ENCODE measurements around the gene GLYATL1.

GLYATL1 gene

GRCh38 chr11:58934945-58935513 is 4.3 kb upstream of the GLYATL1 start:
- H3K27me3 Mint-ChIP-seq: no peaks in the 10 kb centered on the region

DNA sequence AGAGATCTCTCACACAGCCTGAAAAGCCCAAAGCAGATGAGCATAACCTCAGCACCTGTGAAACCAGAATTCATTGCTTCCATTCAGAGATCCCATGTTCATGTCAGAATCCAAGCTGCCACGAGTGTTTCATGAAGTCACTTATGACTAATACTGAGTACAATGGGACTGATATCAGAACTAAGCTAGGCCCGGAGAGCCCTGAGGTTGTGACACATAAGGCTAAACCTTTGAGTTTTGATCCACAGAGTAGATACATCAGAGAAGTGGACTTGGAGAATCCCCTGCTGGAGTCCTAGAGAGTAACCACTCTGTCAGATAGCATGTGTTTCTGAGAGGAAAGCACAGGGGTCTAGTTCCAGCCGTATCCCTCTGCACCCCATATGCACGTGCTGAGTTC is 890 bp upstream of the GLYATL1 start:
- H3K4me1 Mint-ChIP-seq: no peaks in the 10 kb centered on the region
- no peak overlapping the region for H3K27ac Mint-ChIP-seq
- no peaks in the 10 kb centered on the region for H3K27me3 Mint-ChIP-seq
- ATAC-seq (replicated peaks) (peak in 1 of 2 donors; percentile 45), DNase-seq (no peak)
- H3K4me3 Mint-ChIP-seq: no peak overlapping the region
- peaks cover 0 to 4% of the 10 kb centered on the region in 2 donors for H3K9me3 Mint-ChIP-seq
- no peaks in the 10 kb centered on the region for H3K36me3 Mint-ChIP-seq

More at GRCh38 chr11:58934945-58935513, 4.3 kb upstream of the GLYATL1 start:
- no peaks in the 10 kb centered on the region for H3K9me3 Mint-ChIP-seq
- H3K36me3 Mint-ChIP-seq: no peaks in the 10 kb centered on the region
- H3K4me3 Mint-ChIP-seq: no peak overlapping the region
- ATAC-seq (replicated peaks) (no peak), DNase-seq (no peak)
- no peak overlapping the region for H3K27ac Mint-ChIP-seq
- no peaks in the 10 kb centered on the region for H3K4me1 Mint-ChIP-seq

DNA sequence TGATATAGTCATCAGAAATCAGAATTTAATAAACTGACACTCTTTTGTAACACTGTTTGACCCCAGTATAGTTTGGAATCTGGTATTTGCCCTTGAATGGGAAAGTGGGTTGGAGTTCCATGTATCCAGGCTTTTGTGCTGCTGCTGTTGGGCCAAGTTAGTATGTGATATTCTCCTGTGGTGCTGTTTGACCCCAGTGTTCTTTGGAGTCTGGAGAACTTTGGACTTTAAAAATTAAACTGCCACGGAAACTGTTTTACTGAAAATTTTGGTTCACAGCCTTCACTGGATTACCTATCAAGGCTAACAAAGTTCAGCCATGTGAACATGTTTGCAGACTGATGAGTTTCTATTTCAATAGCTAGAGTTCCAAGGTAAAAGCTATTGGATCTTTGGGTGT is 740 bp downstream of the GLYATL1 start:
- peaks cover 0 to 1% of the 10 kb centered on the region in 2 donors for H3K27me3 Mint-ChIP-seq
- ATAC-seq (replicated peaks) (no peak), DNase-seq (no peak)
- H3K27ac Mint-ChIP-seq: no peak overlapping the region
- no peaks in the 10 kb centered on the region for H3K4me1 Mint-ChIP-seq
- H3K4me3 Mint-ChIP-seq: no peak overlapping the region
- H3K9me3 Mint-ChIP-seq: peaks cover 0 to 4% of the 10 kb centered on the region in 2 donors
- no peaks in the 10 kb centered on the region for H3K36me3 Mint-ChIP-seq

DNA sequence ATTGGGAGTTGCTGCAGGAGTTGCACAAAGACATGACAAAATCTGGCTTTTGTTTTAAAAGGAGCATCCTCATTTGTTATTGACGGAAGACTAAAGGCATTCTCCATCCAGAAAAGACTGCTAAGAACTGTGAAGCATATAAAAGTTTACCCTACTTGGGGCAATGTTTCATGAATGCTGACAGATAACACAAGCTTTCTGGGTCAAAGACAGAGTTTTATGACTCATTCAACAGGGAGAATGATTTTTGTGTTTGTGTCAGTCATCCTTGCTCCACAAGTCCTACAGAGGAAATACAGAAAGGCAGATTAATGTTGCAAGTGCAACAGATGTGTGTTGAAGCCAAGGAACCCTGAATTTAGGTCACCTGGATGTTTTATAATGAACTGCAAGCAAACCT is 2.5 kb downstream of the GLYATL1 start:
- Mint-ChIP-seq H3K4me3 (no peak overlapping the region), H3K27me3 (peaks cover under 1 to 5% of the 10 kb centered on the region in 2 donors), H3K9me3 (peaks cover 0 to 4% of the 10 kb centered on the region in 2 donors), H3K36me3 (no peaks in the 10 kb centered on the region), H3K4me1 (no peaks in the 10 kb centered on the region), H3K27ac (no peak overlapping the region)
- ATAC-seq (replicated peaks) (no peak), DNase-seq (no peak)

DNA sequence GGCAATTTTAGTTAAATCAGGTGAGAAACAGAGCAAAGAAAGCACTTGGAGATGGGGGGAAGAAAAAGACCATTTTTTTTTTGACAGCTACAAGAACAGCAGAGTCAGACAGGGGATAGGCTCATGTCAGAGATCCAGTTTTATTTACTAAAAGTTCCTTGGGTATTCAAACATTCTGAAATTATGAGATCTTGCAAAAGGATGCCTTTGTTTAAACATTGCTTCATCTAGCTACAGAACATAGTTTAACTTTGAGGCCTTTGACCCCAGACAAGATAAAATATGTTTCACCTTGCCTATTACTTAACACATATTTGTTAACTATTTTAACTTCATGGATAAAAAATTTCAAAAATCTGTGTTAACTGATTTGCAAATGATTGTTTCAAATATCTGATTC is 6.4 kb downstream of the GLYATL1 start:
- Mint-ChIP-seq H3K9me3 (peaks cover 0 to 4% of the 10 kb centered on the region in 2 donors), H3K4me1 (no peaks in the 10 kb centered on the region), H3K36me3 (no peaks in the 10 kb centered on the region), H3K27me3 (peaks cover 3 to 5% of the 10 kb centered on the region in 2 donors), H3K4me3 (no peak overlapping the region), H3K27ac (no peak overlapping the region)
- ATAC-seq (replicated peaks) (no peak), DNase-seq (no peak)

GRCh38 chr11:58949184-58949583 is 9.9 kb downstream of the GLYATL1 start:
- H3K4me1 Mint-ChIP-seq: no peaks in the 10 kb centered on the region
- H3K4me3 Mint-ChIP-seq: no peak overlapping the region
- peaks cover 3 to 5% of the 10 kb centered on the region in 2 donors for H3K27me3 Mint-ChIP-seq
- no peaks in the 10 kb centered on the region for H3K36me3 Mint-ChIP-seq
- DNase-seq (no peak), ATAC-seq (replicated peaks) (no peak)
- no peak overlapping the region for H3K27ac Mint-ChIP-seq
- H3K9me3 Mint-ChIP-seq: no peaks in the 10 kb centered on the region

GRCh38 chr11:58957922-58958321 is 18.6 kb downstream of the GLYATL1 start:
- Mint-ChIP-seq H3K27me3 (no peaks in the 10 kb centered on the region), H3K27ac (no peak overlapping the region), H3K4me3 (no peak overlapping the region), H3K4me1 (peaks cover 4 to 5% of the 10 kb centered on the region in 2 donors), H3K36me3 (no peaks in the 10 kb centered on the region), H3K9me3 (no peaks in the 10 kb centered on the region)
- no peak for DNase-seq
- ATAC-seq (replicated peaks): peak; percentile 44 to 67

DNA sequence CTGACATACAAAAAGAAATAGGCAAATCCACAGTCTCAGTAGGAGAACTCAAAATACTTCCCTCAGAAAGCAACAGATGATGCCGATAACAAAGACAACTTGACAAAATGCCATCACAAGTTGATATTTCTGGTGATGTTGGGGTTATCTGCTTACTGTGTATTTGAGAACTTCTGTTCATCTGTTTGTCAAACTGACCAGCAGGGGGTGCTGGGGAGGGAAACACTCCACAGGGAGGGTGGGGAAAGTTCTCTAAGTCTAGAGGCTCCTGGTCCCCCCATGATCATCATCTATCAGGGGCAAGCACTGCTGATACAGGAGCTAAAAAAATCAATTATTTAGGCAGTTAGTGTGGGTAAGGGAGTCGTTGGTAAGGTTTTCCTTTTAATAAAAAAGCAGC is 19.2 kb downstream of the GLYATL1 start:
- ATAC-seq (replicated peaks) (peak; percentile 86 to 90), DNase-seq (peak; percentile 51)
- Mint-ChIP-seq H3K4me3 (no peak overlapping the region), H3K9me3 (no peaks in the 10 kb centered on the region), H3K27me3 (no peaks in the 10 kb centered on the region), H3K36me3 (no peaks in the 10 kb centered on the region), H3K4me1 (peaks cover 4 to 5% of the 10 kb centered on the region in 2 donors), H3K27ac (no peak overlapping the region)

DNA sequence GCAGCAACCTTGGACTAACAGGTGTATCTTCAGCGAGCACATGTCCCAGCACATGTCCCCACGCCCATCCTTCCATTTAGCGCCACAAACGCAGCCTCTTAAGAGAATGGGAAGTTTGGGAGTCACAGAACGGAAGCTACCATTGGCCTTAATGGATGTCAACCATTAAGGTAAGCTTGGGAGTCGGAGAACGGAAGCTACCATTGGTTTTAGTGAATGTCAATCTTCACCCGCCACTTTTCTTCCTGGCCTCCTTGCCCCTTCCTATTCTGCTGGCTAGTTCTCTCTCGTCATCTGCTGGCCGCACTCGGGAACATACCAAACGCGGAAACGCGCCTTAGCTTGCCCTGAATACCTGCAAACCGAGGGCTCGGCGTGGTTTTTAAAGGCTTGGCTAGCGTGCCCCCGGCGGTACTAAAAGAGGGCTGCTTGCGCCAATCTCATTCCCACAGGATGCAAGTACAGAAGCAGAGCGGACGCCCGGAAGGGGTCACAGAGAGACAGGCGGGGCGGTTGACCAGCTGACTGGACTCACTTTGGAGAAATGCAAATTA is 24.3 kb downstream of the GLYATL1 start:
- DNase-seq (no peak), ATAC-seq (replicated peaks) (no peak)
- peaks cover 0 to 5% of the 10 kb centered on the region in 2 donors for H3K27me3 Mint-ChIP-seq
- peaks cover 9 to 11% of the 10 kb centered on the region in 2 donors for H3K36me3 Mint-ChIP-seq
- H3K9me3 Mint-ChIP-seq: no peaks in the 10 kb centered on the region
- peaks cover under 1 to 2% of the 10 kb centered on the region in 2 donors for H3K4me1 Mint-ChIP-seq
- H3K4me3 Mint-ChIP-seq: peak overlapping the region in 1 of 2 donors; percentile 37
- H3K27ac Mint-ChIP-seq: no peak overlapping the region

- no peak overlapping the region for H3K4me3 Mint-ChIP-seq
- DNase-seq: no peak
- H3K9me3 Mint-ChIP-seq: no peaks in the 10 kb centered on the region
- peaks cover 9 to 11% of the 10 kb centered on the region in 2 donors for H3K36me3 Mint-ChIP-seq
- no peaks in the 10 kb centered on the region for H3K4me1 Mint-ChIP-seq
- no peak overlapping the region for H3K27ac Mint-ChIP-seq
- ATAC-seq (replicated peaks): no peak
- H3K27me3 Mint-ChIP-seq: peaks cover 0 to 5% of the 10 kb centered on the region in 2 donors
Observed at GRCh38 chr11:58965246-58965985, 26.1 kb downstream of the GLYATL1 start.

DNA sequence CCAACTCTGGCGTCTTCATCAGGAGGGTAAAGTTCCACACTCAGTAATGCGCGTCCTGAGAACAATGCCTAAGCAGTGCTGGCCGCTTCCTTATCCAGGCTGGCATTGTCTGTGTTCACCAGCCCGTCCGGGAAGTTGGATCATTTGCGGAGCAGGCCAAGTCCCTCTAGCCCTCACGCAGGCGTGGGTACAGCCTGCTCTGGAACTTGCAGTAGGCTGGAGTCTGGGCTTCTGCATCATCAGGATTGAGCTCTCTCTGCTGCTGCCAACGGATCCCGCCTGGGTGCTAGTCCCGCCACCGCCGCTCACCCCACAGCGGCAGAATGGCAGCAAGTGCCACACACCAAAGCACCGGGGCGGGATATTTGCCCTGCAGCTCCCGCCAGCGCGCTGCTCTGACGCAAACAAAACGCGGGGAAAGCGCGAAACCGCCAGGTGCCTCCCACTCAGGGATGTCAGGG is 29.0 kb downstream of the GLYATL1 start:
- Mint-ChIP-seq H3K27ac (no peak overlapping the region), H3K9me3 (peaks cover 0 to 2% of the 10 kb centered on the region in 2 donors), H3K4me1 (no peaks in the 10 kb centered on the region), H3K36me3 (peaks cover 16 to 21% of the 10 kb centered on the region in 2 donors), H3K4me3 (no peak overlapping the region), H3K27me3 (peaks cover 0 to 5% of the 10 kb centered on the region in 2 donors)
- ATAC-seq (replicated peaks) (no peak), DNase-seq (no peak)

- DNase-seq (no peak), ATAC-seq (replicated peaks) (no peak)
- H3K27me3 Mint-ChIP-seq: no peaks in the 10 kb centered on the region
- H3K9me3 Mint-ChIP-seq: peaks cover 0 to 3% of the 10 kb centered on the region in 2 donors
- peaks cover 7 to 12% of the 10 kb centered on the region in 2 donors for H3K36me3 Mint-ChIP-seq
- peaks cover 8 to 10% of the 10 kb centered on the region in 2 donors for H3K4me1 Mint-ChIP-seq
- H3K27ac Mint-ChIP-seq: no peak overlapping the region
- no peak overlapping the region for H3K4me3 Mint-ChIP-seq
Observed at GRCh38 chr11:58977470-58977869, 38.2 kb downstream of the GLYATL1 start.

GRCh38 chr11:58979222-58979621 is 39.9 kb downstream of the GLYATL1 start:
- H3K4me3 Mint-ChIP-seq: no peak overlapping the region
- DNase-seq (no peak), ATAC-seq (replicated peaks) (no peak)
- H3K27ac Mint-ChIP-seq: no peak overlapping the region
- peaks cover 0 to 5% of the 10 kb centered on the region in 2 donors for H3K36me3 Mint-ChIP-seq
- no peaks in the 10 kb centered on the region for H3K27me3 Mint-ChIP-seq
- peaks cover 0 to under 1% of the 10 kb centered on the region in 2 donors for H3K9me3 Mint-ChIP-seq
- peaks cover 8 to 10% of the 10 kb centered on the region in 2 donors for H3K4me1 Mint-ChIP-seq

DNA sequence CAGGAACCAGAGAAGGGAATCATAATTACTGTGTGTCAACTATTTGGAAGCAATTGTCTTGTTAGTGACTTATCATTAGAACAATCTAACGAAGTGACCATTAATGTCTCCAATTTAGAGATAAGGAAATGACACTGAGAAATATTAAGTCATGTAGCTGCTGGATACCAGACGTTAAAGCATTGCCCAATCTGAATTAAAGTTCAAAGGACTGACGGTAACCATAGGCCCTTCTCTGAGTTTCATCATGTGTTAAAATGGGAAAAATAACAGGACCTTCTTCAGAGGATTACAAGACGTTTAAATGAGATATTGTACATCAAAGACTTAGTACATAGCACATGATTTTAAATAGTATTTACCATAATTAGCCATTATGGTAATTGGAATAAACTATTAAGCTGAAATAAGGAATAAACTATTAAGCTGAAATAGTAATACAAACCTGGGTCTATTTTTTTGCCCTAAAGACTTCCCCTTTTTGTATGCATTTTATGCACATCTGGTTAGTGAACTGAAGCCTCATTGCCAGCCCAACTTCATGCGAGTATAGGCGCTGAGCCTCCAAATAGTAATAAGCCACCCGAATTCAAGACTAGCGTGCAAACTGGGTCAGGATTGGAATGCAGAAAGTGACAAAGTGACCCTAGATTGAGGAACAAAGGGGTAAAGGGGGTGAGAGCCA is 41.0 kb downstream of the GLYATL1 start:
- Mint-ChIP-seq H3K9me3 (peaks cover 5 to 8% of the 10 kb centered on the region in 2 donors), H3K4me3 (no peak overlapping the region), H3K27me3 (no peaks in the 10 kb centered on the region), H3K27ac (no peak overlapping the region), H3K36me3 (peaks cover 4 to 5% of the 10 kb centered on the region in 2 donors), H3K4me1 (peaks cover 5 to 8% of the 10 kb centered on the region in 2 donors)
- ATAC-seq (replicated peaks) (peak; percentile 36 to 41), DNase-seq (no peak)

All from stimulated activated naive B cell treated with anti-CD40 and anti-IgM and Interleukin-4, amounts not matched to agents 10 μg/mL and 1 μg/mL and 100 μg/mL, for 72 hours (primary cell).